Erythroblast (primary cell): Measurements from ENCODE around the gene CPLX3.
A peak's percentile ranks its signal among the peaks of the same experiment; 100 is the strongest.
"Not testable (repeated sequence)": the region's sequence is repeated elsewhere in the genome, so short reads cannot be mapped to it uniquely, and the experiment has no call there.

Source experiments
- DNase-seq, 2 experiments: peaks; one replicate each; lab custom pipeline; 2025; lab: John Stamatoyannopoulos, UW
- GATA1 ChIP-seq: IDR thresholded peaks from 2 replicates; pipeline ENCODE4 v1.6.1; 2011; ENCODE audit warnings: low read depth, mild to moderate bottlenecking, control low read depth, low read length, moderate library complexity
- POLR2A ChIP-seq: IDR thresholded peaks from 2 replicates; pipeline ENCODE4 v1.6.1; 2011; ENCODE audit warnings: mild to moderate bottlenecking, low read length

CPLX3 gene

DNA sequence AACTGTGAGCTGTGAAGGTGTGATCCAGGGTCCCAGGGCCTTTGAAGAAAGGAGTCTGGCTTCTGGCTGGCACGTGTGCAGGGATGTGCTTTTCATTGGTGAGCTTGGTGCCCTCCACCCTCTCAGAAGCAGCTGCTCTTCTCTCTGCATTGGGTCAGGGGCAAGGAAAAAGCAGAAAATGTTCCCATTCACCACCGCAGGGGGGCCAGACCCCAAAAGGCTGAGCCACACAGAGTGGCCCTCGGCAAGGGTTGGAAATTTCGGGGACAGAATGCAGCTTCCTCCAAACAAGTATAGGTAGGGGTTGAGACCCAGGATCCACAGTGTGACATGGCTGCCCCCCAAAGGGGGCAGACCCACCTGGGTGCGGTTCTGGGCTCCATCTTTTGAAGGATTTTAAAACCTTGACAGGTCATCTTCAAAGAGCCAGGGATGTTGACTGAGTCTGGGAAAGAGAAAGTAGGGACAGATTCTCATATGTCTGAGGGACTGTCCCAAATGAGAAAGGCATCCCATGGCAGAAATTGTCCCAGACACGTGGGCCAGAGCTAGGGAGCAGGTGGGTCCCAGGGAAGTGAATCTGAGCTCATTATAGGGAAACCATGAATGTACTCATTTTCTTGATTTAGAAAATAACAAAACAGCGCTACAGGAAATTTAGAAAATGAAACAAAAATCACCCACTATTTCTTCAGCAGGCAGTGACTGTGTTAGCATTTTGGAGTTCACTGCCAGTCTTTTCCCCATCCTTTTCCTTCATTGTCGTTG lies 41.8 kb upstream of the CPLX3 start:
- no peak for DNase-seq
- TF ChIP-seq POLR2A (no peak), GATA1 (no peak)

DNA sequence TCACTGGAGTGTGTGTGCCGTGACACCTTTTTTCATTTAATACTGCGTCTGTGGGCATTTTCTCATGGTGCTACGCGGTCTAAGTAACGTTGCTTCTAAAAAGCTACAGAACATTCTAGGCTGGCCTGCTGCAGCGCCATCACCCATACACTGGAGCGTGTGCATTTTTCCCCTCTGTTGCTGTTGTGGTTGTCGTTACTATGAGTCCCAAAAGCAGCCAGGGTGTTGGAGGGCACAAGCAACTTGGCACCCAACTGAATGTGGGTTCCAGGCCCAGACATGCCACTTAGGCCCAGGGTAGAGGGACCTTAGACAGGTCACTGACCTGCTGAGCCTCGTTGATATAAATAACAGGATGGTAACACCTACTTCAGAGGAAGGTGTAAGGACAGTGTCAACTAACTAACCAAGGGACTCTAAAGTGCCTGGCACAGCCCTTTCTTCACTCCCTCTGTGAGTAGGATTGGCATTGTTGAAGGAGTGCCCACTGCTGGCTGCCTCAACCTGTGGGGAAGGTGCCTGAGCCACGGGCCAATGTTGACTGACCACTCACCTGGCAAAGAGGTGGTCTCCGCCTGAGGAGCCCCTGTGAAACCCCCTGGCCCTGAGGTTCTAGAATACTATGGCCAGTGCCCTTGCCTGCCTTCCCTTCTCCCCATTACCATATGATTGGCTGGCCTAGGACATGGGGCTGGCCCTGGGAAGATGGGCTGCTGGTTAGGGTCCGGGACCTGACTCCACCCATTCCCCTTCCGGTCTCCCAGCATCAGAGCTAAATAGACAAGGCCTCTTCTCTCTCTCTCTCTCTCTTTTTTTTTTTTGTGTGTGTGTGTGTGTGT lies 41.0 kb upstream of the CPLX3 start:
- no peak for DNase-seq
- no peak for TF ChIP-seq POLR2A
- no peak for TF ChIP-seq GATA1

DNA sequence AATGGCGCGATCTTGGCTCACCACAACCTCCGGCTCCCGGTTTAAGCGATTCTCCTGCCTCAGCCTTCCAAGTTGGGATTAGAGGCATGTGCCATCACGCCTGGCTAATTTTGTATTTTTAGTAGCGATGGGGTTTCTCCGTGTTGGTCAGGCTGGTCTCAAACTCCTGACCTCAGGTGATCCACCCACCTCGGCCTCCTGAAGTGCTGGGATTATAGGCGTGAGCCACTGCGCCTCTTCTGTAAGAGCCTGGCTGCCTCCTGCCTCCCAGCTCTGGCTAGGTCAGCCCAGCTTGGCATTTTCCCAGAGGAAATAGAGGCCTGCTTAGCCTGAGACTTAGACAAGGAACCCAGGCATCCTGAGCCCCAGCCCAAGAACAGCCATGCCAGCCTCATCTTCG lies 40.3 kb upstream of the CPLX3 start:
- DNase-seq: not testable (repeated sequence)

DNA sequence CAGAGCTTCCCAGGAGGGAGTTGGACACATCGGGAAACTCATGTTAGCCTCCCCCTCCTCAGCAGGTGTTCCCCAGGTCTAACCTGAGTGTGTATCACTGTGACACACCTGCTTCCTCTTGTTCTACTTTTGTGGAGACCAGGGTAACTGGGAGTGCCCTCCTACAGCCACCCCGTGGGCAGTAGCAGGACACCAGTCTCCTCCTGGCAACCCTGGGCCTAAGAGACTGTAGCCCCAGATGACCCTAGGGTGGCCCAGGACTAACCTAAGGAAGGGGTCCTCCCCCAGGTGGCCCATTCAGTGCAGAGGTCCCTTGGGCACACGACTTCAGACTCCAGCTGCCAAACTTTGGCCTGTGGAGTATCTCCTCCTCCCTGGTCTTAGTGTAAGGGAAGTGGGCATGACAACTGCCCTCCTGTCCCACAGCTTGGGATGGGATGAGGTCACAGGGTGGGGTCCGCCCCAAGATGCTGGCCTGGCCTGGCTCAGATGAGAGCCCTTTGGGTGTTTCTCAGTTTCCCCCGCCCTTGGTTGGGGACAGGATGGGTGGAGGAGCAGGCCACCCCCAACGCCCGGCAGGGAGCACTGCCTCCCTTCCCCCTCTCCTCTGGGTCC lies 39.8 kb upstream of the CPLX3 start:
- peak; percentile 17 to 49 for DNase-seq
- TF ChIP-seq POLR2A (no peak), GATA1 (no peak)

DNA sequence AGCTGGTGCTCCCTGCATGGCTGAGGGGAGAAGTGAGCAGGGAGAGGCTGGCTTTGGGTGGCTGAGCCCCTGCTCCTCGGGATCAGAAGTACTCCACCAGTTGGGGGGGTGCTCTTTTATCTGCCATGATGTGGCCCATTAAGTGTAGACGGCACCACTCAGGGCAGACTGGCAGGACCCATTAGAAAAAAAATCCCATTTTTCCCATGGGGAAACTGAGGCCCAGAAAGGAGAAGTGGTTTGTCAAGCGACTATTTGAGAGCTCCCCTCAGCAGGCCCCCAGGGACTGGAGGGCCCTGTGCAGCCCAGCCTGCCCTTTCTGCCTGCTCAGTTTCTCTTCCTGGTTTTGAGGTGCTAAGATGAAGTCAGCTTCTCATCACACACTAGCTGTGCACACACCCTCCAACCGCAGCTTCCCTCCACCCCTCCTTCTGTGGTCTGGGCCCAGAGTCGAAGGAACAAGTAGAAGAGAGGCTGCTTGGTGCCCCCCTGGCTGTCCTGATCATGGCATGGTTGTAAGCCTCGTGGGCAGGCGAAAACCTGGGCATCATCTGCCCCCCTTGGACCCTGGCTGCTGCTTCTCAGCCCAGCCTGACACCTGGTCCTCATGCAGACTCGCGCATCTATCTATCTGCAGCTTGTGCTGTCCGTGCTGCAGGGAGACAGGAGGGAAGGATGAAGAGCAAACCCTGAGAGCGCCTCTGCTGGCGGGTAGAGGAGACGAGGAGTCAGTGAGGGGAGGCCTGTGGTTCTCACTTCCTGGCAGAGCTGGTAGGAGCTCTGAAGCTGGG lies 39.0 kb upstream of the CPLX3 start:
- TF ChIP-seq POLR2A (peak; percentile 38), GATA1 (no peak)
- DNase-seq: peak; percentile 86

DNA sequence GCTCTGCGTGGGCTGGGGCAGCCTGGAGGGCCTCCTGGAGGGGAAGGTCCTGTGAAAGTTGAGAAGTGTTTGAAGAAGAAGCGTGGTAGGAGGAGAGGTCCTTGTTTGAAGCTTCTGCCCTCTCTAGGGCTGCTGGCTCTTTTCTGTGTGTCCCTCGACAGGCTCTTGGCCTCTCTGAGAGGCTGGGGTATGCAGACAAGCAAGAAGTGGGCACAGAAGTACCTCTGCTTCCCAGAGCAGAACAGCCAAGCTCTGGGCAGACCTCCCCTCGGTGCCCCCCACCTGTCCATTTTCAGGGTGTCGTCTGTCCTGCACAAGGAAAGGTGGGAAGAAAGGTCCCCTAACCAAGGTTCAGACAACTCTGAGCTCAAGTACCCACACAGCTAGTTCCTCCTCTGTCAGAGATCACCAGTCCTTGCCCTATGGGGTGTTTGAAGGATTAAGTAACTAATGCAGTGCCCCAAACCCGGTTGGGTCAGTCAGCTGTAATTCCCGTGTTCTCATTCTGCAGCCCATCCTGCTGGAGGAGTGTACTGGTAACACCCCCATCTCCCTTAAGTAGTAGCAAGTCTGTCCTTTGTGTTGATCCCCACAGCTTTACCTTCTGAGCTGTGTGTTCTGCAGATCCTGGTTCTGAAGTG lies 38.3 kb upstream of the CPLX3 start:
- DNase-seq: no peak
- no peak for TF ChIP-seq POLR2A
- TF ChIP-seq GATA1: no peak

DNA sequence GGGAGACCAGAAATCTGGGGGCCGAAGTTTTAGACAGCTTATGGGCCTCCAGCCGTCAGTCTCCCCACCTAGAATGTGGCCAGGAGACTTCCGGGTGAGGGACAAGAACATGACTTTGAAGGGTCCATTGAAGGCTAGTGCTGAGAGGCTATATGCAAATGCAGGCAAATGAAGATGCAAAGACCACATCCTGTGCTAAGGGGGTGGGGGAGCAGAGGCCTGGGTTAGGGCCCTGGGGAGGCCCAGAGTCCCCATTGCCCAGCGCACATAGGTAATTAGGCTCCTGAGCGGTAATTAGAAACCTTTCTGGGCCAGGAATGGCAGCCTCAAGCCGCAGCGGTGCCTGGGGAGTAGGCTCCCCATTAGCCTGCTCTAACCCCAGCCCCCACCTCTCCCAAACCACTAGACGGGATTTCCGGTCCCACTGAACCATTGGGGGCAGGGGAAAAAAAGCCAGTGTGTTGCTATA lies 37.7 kb upstream of the CPLX3 start:
- no peak for DNase-seq
- TF ChIP-seq POLR2A: no peak
- TF ChIP-seq GATA1: no peak

DNA sequence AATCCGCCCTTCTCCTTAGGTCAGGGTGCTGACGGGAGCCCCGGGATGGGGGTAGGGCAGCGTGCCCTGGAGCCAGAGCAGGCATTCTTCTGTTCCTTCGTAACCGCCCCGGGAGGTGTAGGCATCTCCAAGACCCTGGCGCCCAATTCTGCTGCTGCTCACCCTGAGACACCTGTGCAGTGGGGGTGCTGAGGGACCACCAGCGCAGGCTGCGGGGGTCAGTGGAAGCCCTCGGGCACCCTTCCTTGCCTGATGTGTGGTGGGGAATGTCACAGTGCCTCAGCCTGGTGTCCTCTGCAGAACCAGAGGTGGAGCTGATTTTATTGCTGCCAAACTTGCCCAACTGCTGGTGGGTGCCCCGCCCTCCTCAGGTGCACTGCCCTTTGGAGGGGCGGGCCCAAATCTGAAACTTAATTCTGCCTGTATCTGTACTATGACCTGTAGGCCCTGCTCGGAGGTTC lies 37.2 kb upstream of the CPLX3 start:
- TF ChIP-seq GATA1 (no peak), POLR2A (no peak)
- no peak for DNase-seq

DNA sequence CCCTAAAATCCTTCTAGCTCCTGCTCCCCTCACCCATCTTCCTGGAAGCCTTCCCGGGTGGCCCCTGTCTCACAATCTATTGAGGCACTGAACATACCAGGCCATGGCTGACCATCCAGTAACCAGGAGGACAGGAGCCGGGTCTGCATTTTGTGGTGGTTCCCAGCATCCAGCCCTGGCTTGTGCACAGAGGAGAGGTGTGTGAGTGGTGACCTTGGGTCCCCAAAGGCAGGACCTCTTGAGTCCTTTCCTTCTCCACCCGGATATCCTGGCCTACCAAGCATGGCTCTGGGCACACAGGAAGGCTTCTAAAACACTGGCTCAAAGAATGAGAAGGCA lies 36.7 kb upstream of the CPLX3 start:
- TF ChIP-seq POLR2A: no peak
- TF ChIP-seq GATA1: no peak
- DNase-seq: no peak

DNA sequence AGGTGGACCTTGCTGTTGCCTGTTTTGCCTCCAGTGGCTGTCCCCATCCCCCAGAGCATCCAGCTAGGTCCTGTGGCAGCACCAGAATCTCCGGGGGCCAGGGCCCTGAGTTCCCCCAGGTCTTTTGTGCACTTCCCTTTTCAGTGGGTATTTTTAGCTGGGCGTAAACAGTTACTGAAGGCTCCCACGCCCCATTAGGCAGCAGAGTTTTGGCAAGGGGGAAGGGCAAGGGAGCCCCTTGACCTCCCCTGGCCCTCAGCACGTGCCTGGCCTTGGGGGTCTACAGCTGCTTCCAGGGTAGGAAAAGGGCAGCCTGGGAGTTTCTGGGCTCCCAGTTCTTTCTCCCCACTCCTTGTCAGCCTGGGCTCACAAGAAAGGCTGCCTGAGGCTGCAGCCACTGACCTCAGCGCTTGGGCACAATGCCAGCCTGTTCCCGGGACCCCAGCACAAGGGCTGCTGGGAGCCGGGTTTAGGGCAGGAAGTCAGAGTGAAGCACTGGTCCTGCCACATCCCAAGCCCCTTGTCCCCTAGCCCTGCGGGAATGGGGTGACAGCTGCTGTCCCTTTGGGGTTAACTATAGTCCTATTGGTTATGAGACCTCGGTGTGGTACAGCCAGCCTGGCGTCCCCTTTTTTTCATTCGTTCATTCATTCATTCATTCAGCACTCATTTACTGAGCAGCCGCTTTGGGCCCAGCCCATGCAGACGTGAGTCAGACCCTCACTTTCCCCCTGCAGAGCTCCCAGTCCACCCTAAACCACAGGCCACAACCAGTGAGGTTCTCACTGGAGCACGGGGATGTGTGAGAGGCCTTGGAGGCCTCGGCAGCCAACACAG lies 36.1 kb upstream of the CPLX3 start:
- no peak for TF ChIP-seq GATA1
- TF ChIP-seq POLR2A: no peak
- DNase-seq: peak; percentile 56 to 73

DNA sequence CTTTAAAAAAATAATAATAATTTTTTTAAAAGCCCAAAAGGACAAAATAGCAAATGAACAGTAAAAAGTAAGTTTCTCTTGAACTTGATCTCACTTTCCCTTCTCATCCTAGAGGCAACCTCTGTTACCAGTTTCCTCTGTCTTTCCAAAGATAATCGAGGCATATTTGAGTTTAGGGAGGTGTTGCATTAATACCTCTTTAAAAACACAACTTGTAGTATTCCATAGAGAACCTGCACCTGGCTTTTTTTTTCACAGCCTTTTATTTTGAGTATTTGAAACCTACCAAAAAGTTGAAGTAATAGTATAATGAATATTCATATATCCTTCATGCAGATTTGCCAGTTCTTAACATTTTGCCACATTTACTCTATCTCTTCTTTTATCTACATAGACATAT lies 35.4 kb upstream of the CPLX3 start:
- TF ChIP-seq GATA1 (no peak), POLR2A (no peak)
- DNase-seq: no peak

DNA sequence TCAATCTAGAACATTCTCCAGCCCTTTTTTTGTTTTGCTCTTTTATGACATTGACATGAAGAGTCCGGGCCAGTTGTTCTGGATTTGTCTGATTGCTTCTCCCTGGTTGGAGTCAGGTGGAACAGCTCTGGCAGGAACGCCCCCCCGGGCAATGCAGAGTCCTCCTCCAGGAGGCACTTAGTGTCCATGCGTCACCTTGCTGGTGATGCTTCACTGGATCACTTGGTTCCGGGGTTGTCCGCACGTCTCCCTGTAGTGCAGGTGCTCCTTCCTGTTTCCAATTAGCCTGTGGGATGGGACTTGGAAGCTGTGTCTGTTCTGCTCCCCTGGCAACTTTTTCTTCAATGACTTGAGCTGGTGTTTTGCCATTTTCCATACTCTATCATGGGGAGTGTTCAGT lies 34.8 kb upstream of the CPLX3 start:
- TF ChIP-seq GATA1 (no peak), POLR2A (no peak)

More for the DNA sequence above, 34.8 kb upstream of the CPLX3 start:
- no peak for DNase-seq
